GM18517 (cell line): Measurements from ENCODE around the gene PCYT2.

Source experiments
- ATAC-seq: cut with Tn5 transposase; IDR thresholded peaks from one replicate; pipeline ENCODE4 v1.9.1; 2021; ENCODE audit warnings: mild to moderate bottlenecking, moderate library complexity; ENCODE audit not compliant: unreplicated experiment

The PCYT2 gene

GRCh38 chr17:81914103-81914850 is 3.1 kb upstream of the PCYT2 start:
- ATAC-seq = no peak

DNA sequence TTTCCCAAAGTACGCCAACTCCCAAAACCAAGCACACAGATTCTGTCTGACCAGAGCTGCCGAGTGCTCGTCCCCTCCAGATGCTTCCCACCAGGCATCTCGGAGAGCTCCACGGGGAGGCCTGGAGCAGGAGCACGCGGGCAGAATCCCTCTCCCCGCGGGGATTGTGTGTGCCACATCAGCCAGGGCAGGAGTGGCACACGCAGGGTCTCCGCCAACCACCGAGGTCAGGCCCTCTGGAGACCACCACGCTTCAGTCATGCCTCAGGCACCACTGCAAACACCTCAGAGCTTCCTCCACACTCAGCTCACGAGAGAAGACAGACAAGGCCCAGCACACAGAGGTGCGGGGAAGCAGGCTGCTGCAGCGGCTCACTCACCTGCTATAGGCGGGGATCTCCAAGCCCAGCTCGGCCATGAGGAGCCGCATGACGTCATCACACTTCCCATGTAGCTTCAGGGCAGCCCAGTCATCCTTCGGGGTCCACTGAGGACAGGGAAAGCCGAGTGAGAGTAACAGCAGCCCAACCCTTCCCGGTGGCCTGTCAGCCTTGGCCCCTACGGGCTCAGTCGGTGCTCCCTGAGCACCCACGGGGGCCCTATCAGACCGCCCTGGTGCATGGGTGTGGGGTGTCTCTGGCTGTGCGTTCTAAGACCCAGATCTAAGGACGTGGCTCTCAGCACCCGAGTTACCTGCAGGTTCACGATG is 2.3 kb upstream of the PCYT2 start:
- ATAC-seq = no peak

GRCh38 chr17:81912441-81913309 is 1.5 kb upstream of the PCYT2 start:
- no peak for ATAC-seq

DNA sequence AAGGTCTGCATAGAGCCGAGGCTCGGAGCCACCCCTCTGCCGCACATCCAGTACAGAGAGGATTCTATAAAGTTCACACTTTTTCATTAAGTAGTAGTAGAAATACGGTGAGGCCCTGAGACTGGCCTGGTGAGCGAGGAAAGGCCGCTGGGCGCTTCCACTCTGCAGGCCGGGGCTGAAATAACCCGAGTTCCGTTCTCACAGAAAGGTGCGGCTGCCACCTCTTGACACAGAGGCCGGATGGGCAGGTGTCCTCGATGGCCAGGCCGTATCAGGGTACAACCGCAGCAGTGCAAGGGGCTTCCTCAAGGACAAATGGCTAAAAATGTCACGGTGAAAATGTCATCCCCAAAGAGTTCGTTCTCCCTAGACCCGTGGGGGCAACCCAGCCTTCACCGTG is 770 bp upstream of the PCYT2 start:
- no peak for ATAC-seq

GRCh38 chr17:81910840-81911276 is 341 bp downstream of the PCYT2 start:
- ATAC-seq = peak; percentile 38

GRCh38 chr17:81909966-81910839 is 996 bp downstream of the PCYT2 start:
- no peak for ATAC-seq

DNA sequence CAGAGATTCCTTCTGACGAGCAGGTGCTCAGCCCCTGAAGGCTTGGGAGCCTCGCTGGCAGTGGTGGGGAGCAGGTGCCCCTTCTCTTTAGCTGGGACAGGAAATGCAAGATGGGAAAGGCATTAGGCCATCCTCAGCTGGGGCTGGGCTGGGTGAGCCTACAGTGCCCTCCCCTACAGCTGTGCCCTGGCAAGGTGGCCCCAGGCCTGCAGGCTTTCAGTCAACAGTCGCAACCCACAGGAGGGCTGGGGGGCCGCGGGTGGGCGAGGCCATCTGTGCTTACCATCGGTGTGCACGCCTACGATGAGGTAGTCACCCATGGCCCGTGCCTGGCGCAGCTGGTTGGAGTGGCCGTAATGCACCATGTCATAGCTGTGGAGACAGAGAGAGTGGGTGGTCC is 2.0 kb downstream of the PCYT2 start:
- no peak for ATAC-seq

DNA sequence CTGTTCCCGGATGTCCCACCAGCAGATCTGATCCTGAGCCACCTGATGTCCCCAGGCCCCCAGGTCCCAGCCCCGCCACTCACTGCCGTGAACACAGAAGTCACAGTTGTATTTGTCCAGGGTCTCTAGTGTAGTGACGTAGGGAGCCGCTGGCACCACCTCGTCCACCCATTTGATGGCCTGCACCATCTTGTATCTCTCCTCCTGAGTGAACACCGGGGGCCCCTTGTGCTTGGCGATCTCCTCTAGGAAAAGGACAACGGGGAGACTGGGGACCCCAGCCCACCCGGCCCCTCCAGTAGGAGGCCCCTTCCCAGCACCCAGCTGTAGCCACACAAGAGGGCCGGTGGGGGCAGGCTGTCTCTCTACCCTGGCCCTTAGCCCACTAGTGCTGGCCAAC is 2.4 kb downstream of the PCYT2 start:
- ATAC-seq = no peak

DNA sequence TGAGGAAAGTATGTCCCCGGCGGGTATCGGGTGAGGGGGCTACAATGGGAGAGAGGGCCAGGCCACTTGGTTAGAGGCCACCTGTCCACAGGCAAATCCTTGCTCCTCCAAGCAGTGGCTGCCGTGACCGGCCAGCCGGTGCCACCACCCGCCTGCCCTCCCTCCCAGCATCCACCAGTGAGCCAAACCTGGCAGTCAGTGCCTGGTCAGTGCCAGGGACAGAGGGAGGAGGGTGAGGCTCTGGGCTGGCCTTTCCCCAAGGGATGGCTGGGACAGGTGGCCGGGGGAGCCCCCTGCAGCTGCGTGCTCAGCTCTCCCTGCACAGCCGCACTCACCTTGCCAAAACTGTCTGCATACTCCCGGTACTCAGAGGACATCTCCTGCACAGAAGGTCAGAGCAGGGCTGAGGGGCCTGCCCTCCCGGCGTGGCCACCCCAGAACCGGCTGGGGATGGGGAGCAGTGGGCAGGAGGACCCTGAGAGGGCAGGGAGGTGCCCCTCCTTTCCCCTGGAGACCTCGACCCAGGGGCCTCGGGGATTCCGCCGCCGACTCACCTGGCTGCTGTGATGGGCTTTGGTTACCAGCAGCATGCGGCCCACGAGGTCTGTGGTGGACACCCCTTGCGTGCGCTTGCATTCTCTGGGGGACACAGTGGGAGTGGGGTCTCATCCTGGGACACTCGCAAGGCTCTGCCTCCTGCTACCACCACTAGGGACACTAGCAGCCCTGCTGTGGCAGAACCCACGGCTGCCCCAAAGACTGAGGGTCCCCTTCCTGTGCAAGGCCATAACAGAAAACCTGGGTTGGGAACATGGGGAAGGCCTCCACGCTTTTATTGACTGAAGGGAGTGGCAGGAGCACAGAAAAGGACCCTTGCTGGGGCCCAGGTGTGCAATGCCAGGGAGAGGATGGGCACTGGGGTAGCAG is 3.7 kb downstream of the PCYT2 start:
- ATAC-seq = no peak

DNA sequence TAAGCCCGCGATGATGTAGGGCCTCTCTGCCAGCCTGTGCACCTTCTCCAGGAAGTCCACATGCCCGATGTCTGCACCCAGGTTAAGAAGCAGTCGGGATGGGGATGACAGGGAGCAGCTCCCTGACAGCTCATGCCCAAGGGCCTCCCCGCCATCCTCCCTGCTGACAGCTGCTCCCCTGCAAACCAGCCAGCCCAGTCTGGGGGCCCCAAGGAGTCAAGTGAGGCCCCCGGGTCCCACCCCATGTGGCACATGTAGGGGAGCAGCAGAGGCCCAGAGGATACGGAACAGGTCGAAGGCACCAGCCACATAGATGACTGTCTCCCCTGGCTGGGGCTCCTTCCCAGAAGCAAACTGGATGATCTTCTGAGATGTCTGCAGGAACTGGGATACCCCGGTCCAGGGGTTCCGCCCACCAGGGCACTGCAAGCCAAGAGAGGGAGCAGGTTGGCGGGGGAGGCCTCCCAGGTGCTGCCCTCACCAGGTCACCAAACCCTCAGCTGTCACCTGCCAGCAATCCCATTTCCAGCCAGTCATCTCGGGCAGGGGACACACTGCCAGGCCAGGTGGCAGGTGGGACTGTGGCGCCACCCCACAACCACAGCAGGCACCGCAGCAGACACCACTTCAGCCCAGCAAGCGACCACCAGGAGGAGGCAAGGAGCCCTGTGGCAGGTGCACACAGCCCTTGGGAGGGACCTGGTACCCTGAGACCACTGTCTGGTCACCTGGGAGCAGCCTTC is 4.6 kb downstream of the PCYT2 start:
- no peak for ATAC-seq

- ATAC-seq = no peak
Observed at GRCh38 chr17:81905993-81906392, 5.2 kb downstream of the PCYT2 start.

DNA sequence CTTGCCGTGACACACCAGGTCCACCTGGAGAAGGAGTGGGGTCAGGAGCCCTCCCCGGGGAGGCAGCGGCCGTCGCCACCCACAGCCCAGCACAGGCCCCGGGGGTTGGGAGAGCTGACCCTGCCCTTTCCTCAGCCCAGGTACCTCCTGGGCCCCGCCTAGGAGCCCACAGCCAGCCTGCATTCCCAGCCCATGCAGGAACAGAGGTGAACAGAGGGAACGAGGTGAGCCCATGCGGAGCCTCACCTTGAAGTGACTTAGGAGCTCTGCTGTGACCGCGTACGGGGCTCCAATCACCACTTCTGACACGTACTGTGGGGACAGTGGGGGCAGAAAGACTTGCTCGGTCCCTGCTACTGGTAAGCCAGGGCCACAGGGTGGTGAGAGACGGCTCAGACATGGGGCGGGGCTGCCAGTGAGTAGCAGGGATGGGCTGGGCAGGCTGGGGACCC is 5.7 kb downstream of the PCYT2 start:
- ATAC-seq = no peak

- ATAC-seq = no peak
Observed at GRCh38 chr17:81904600-81905423, 6.4 kb downstream of the PCYT2 start.

- no peak for ATAC-seq
Observed at GRCh38 chr17:81903896-81904599, 7.2 kb downstream of the PCYT2 start.

DNA sequence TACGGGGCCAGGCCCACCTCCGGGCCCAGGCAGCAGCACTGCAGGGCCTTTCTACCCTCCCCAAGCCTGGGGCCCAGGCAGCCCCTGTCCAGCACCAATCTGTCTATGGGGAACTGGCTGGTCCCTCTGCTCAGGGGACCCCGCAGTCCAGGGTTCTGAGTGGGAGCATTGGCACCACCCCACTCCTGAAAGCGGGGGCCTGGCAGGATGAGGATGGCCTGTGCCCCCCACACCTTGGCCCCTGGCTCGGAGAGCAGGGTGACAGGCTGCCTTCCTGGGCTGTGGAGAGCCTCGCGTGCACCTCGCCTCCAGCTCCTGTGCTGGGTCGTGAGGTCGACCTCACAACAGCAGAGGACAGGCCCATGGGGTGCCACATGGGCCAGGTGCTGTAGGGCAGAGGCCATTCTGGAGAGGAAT is 7.8 kb downstream of the PCYT2 start:
- ATAC-seq = no peak

- no peak for ATAC-seq
Observed at GRCh38 chr17:81902653-81903414, 8.4 kb downstream of the PCYT2 start.
